Activated CD4-positive, alpha-beta memory T cell treated with anti-CD3 and anti-CD28 coated beads for 36 hours (primary cell): ENCODE results near the gene RAPGEF2. TPM values are rescaled to one million over a fixed set of nuclear protein-coding genes. Genes with fewer than 3 reads are reported as not detected.

Experiments used
- CTCF ChIA-PET: fragments of 350-600 bp; sonication (Branson Sonifier 250); formaldehyde crosslinking; loops from one replicate; lab custom pipeline; 2021; ENCODE audit warnings: antibody characterized with exemption, inconsistent platforms; lab: Charles Lee
- POLR2A ChIA-PET: fragments of 350-600 bp; sonication (Branson Sonifier 250); formaldehyde crosslinking; loops from one replicate; lab custom pipeline; 2021; ENCODE audit warnings: antibody characterized with exemption; lab: Charles Lee
- DNase-seq: peaks from one replicate; pipeline ENCODE4 v3.0.0-alpha.2; 2020
- H3K27ac Mint-ChIP-seq: one replicate; pipeline ENCODE4 v1.8.0; 2021; ENCODE audit warnings: mixed read lengths
- H3K27me3 Mint-ChIP-seq: one replicate; pipeline ENCODE4 v1.8.0; 2021; ENCODE audit warnings: mixed read lengths
- H3K36me3 Mint-ChIP-seq: one replicate; pipeline ENCODE4 v1.8.0; 2021; ENCODE audit warnings: mixed read lengths
- H3K4me1 Mint-ChIP-seq: one replicate; pipeline ENCODE4 v1.8.0; 2021; ENCODE audit warnings: low read depth, mixed read lengths
- H3K4me3 Mint-ChIP-seq: one replicate; pipeline ENCODE4 v1.8.0; 2021; ENCODE audit warnings: mild to moderate bottlenecking, mixed read lengths
- H3K9me3 Mint-ChIP-seq: one replicate; pipeline ENCODE4 v1.8.0; 2021; ENCODE audit warnings: mixed read lengths
- intact Hi-C: fragments of 100-400 bp; cut with micrococcal nuclease; formaldehyde crosslinking; loops from one replicate; pipeline ENCODE4 v1.15.1; 2023
- total RNA-seq, 2 experiments: library from RNA; stranded (reverse); gene quantifications; one replicate each; pipeline ENCODE4 v1.2.3, GENCODE V29; 2021

RAPGEF2 gene
- total RNA-seq, 2 experiments from 2014 or later: 18.6 to 22.0 TPM

GRCh38 chr4:159279084-159279483 is 176.2 kb downstream of the RAPGEF2 start:
- intact Hi-C loops: no loop called here
- Mint-ChIP-seq H3K36me3 (peaks cover 21% of the 10 kb centered on the region), H3K27me3 (no peaks in the 10 kb centered on the region), H3K4me1 (peaks cover 3% of the 10 kb centered on the region), H3K27ac (no peak overlapping the region), H3K4me3 (no peak overlapping the region), H3K9me3 (no peaks in the 10 kb centered on the region)
- ChIA-PET CTCF (no interaction called here), POLR2A (no interaction called here)
- DNase-seq: no peak

- no peaks in the 10 kb centered on the region for H3K9me3 Mint-ChIP-seq
- H3K27me3 Mint-ChIP-seq: no peaks in the 10 kb centered on the region
- no peak overlapping the region for H3K27ac Mint-ChIP-seq
- ChIA-PET POLR2A (no interaction called here), CTCF (no interaction called here)
- intact Hi-C loops: no loop called here
- peaks cover 20% of the 10 kb centered on the region for H3K36me3 Mint-ChIP-seq
- H3K4me3 Mint-ChIP-seq: no peak overlapping the region
- no peak for DNase-seq
- H3K4me1 Mint-ChIP-seq: peaks cover 3% of the 10 kb centered on the region
Observed at GRCh38 chr4:159280442-159281172, 177.7 kb downstream of the RAPGEF2 start.

GRCh38 chr4:159281771-159282170 is 178.9 kb downstream of the RAPGEF2 start:
- no peak for DNase-seq
- ChIA-PET POLR2A (no interaction called here), CTCF (no interaction called here)
- Mint-ChIP-seq H3K36me3 (peaks cover 23% of the 10 kb centered on the region), H3K27ac (no peak overlapping the region), H3K27me3 (no peaks in the 10 kb centered on the region), H3K4me3 (no peak overlapping the region), H3K9me3 (no peaks in the 10 kb centered on the region), H3K4me1 (peaks cover 3% of the 10 kb centered on the region)
- intact Hi-C loops: no loop called here

- ChIA-PET CTCF (no interaction called here), POLR2A (no interaction called here)
- H3K36me3 Mint-ChIP-seq: peaks cover 23% of the 10 kb centered on the region
- no peak overlapping the region for H3K4me3 Mint-ChIP-seq
- no peaks in the 10 kb centered on the region for H3K9me3 Mint-ChIP-seq
- intact Hi-C loops: no loop called here
- H3K27me3 Mint-ChIP-seq: no peaks in the 10 kb centered on the region
- peaks cover 3% of the 10 kb centered on the region for H3K4me1 Mint-ChIP-seq
- DNase-seq: no peak
- H3K27ac Mint-ChIP-seq: no peak overlapping the region
Observed at GRCh38 chr4:159282329-159282728, 179.4 kb downstream of the RAPGEF2 start.

GRCh38 chr4:159282944-159283343 is 180.1 kb downstream of the RAPGEF2 start:
- Mint-ChIP-seq H3K4me1 (peaks cover 3% of the 10 kb centered on the region), H3K4me3 (no peak overlapping the region), H3K27me3 (no peaks in the 10 kb centered on the region), H3K9me3 (no peaks in the 10 kb centered on the region), H3K27ac (no peak overlapping the region), H3K36me3 (peaks cover 18% of the 10 kb centered on the region)
- CTCF ChIA-PET: interaction anchor here (0.6 kb wide), 1 partner anchor 1114 kb away, joined by 3 read pairs; no protein-coding TSS in a partner anchor
- DNase-seq: no peak
- intact Hi-C loops: no loop called here
- POLR2A ChIA-PET: no interaction called here

GRCh38 chr4:159283696-159284095 is 180.8 kb downstream of the RAPGEF2 start:
- no peaks in the 10 kb centered on the region for H3K9me3 Mint-ChIP-seq
- peaks cover 18% of the 10 kb centered on the region for H3K36me3 Mint-ChIP-seq
- CTCF ChIA-PET: no interaction called here
- DNase-seq: no peak
- no peaks in the 10 kb centered on the region for H3K4me1 Mint-ChIP-seq
- no peak overlapping the region for H3K27ac Mint-ChIP-seq
- no peak overlapping the region for H3K4me3 Mint-ChIP-seq
- H3K27me3 Mint-ChIP-seq: no peaks in the 10 kb centered on the region
- intact Hi-C loops: no loop called here
- POLR2A ChIA-PET: no interaction called here

- H3K27ac Mint-ChIP-seq: no peak overlapping the region
- CTCF ChIA-PET: no interaction called here
- no peak for DNase-seq
- no peaks in the 10 kb centered on the region for H3K27me3 Mint-ChIP-seq
- POLR2A ChIA-PET: no interaction called here
- no peaks in the 10 kb centered on the region for H3K4me1 Mint-ChIP-seq
- H3K36me3 Mint-ChIP-seq: peaks cover 14% of the 10 kb centered on the region
- intact Hi-C loops: no loop called here
- H3K9me3 Mint-ChIP-seq: no peaks in the 10 kb centered on the region
- H3K4me3 Mint-ChIP-seq: no peak overlapping the region
Observed at GRCh38 chr4:159284113-159284512, 181.2 kb downstream of the RAPGEF2 start.

- DNase-seq: no peak
- Mint-ChIP-seq H3K4me1 (no peaks in the 10 kb centered on the region), H3K9me3 (no peaks in the 10 kb centered on the region), H3K27ac (no peak overlapping the region), H3K36me3 (peaks cover 10% of the 10 kb centered on the region), H3K4me3 (no peak overlapping the region), H3K27me3 (no peaks in the 10 kb centered on the region)
- CTCF ChIA-PET: no interaction called here
- intact Hi-C loops: no loop called here
- POLR2A ChIA-PET: no interaction called here
Observed at GRCh38 chr4:159284733-159285132, 181.9 kb downstream of the RAPGEF2 start.

- Mint-ChIP-seq H3K27ac (no peak overlapping the region), H3K9me3 (no peaks in the 10 kb centered on the region), H3K36me3 (peaks cover 5% of the 10 kb centered on the region), H3K27me3 (no peaks in the 10 kb centered on the region), H3K4me1 (no peaks in the 10 kb centered on the region), H3K4me3 (no peak overlapping the region)
- DNase-seq: no peak
- intact Hi-C loops: no loop called here
- ChIA-PET POLR2A (no interaction called here), CTCF (interaction anchor here (0.6 kb wide), 1 partner anchor 79 kb away, joined by 5 read pairs; no protein-coding TSS in a partner anchor)
Observed at GRCh38 chr4:159287767-159288166, 184.9 kb downstream of the RAPGEF2 start.

- ChIA-PET CTCF (no interaction called here), POLR2A (no interaction called here)
- no peak for DNase-seq
- intact Hi-C loops: no loop called here
- H3K27ac Mint-ChIP-seq: no peak overlapping the region
- H3K27me3 Mint-ChIP-seq: no peaks in the 10 kb centered on the region
- H3K4me1 Mint-ChIP-seq: no peaks in the 10 kb centered on the region
- H3K4me3 Mint-ChIP-seq: no peak overlapping the region
- peaks cover 3% of the 10 kb centered on the region for H3K36me3 Mint-ChIP-seq
- H3K9me3 Mint-ChIP-seq: no peaks in the 10 kb centered on the region
Observed at GRCh38 chr4:159289682-159290081, 186.8 kb downstream of the RAPGEF2 start.

- DNase-seq: no peak
- Mint-ChIP-seq H3K36me3 (peaks cover 3% of the 10 kb centered on the region), H3K4me1 (peaks cover 2% of the 10 kb centered on the region), H3K4me3 (no peak overlapping the region), H3K27ac (no peak overlapping the region), H3K9me3 (no peaks in the 10 kb centered on the region), H3K27me3 (no peaks in the 10 kb centered on the region)
- POLR2A ChIA-PET: no interaction called here
- CTCF ChIA-PET: no interaction called here
- intact Hi-C loops: no loop called here
Observed at GRCh38 chr4:159290321-159291030, 187.6 kb downstream of the RAPGEF2 start.

GRCh38 chr4:159291176-159291575 is 188.3 kb downstream of the RAPGEF2 start:
- DNase-seq: no peak
- Mint-ChIP-seq H3K27ac (no peak overlapping the region), H3K4me3 (no peak overlapping the region), H3K36me3 (peaks cover under 1% of the 10 kb centered on the region), H3K4me1 (peaks cover 5% of the 10 kb centered on the region), H3K27me3 (no peaks in the 10 kb centered on the region), H3K9me3 (no peaks in the 10 kb centered on the region)
- intact Hi-C loops: no loop called here
- ChIA-PET POLR2A (no interaction called here), CTCF (no interaction called here)
